Measurements from ENCODE around the gene NTN5. TPM values are rescaled to one million over a fixed set of nuclear protein-coding genes. Genes with fewer than 3 reads are reported as not detected.
A peak's percentile ranks its signal among the peaks of the same experiment; 100 is the strongest.

The NTN5 gene
- total RNA-seq, 6 experiments from 2014 or later: 0.12 to 0.23 (median 0.18) TPM; not detected in 2

GRCh38 chr19:48678201-48678600 is 5.4 kb upstream of the NTN5 start:
- Mint-ChIP-seq H3K27ac (no peak overlapping the region), H3K9me3 (no peaks in the 10 kb centered on the region), H3K4me3 (no peak overlapping the region), H3K36me3 (ENCODE audit: low read depth) (no peaks in the 10 kb centered on the region), H3K27me3 (ENCODE audit: insufficient read depth) (peaks cover 10% of the 10 kb centered on the region), H3K4me1 (ENCODE audit: low read depth) (peaks cover 8% of the 10 kb centered on the region; the same call in 1 of the 2 replicates)
- no peak for TF ChIP-seq CTCF (IDR thresholded peaks at IDR 0.05)
- DNase-seq: no peak

GRCh38 chr19:48676887-48677286 is 4.1 kb upstream of the NTN5 start:
- no peak for TF ChIP-seq CTCF (IDR thresholded peaks at IDR 0.05)
- H3K9me3 Mint-ChIP-seq: no peaks in the 10 kb centered on the region
- no peak overlapping the region for H3K4me3 Mint-ChIP-seq
- H3K36me3 Mint-ChIP-seq (ENCODE audit: low read depth): no peaks in the 10 kb centered on the region
- peaks cover 11% of the 10 kb centered on the region for H3K27me3 Mint-ChIP-seq (ENCODE audit: insufficient read depth)
- DNase-seq: no peak
- peaks cover 8% of the 10 kb centered on the region; the same call in 1 of the 2 replicates for H3K4me1 Mint-ChIP-seq (ENCODE audit: low read depth)
- no peak overlapping the region for H3K27ac Mint-ChIP-seq

GRCh38 chr19:48676487-48676886 is 3.7 kb upstream of the NTN5 start:
- Mint-ChIP-seq H3K4me1 (ENCODE audit: low read depth) (peaks cover 8% of the 10 kb centered on the region; the same call in 1 of the 2 replicates), H3K27me3 (ENCODE audit: insufficient read depth) (peaks cover 11% of the 10 kb centered on the region), H3K9me3 (no peaks in the 10 kb centered on the region), H3K36me3 (ENCODE audit: low read depth) (no peaks in the 10 kb centered on the region), H3K27ac (no peak overlapping the region), H3K4me3 (no peak overlapping the region)
- no peak for DNase-seq
- TF ChIP-seq CTCF (IDR thresholded peaks at IDR 0.05): no peak

- TF ChIP-seq CTCF (IDR thresholded peaks at IDR 0.05): peak; percentile 92
- DNase-seq: peak; percentile 78
- H3K36me3 Mint-ChIP-seq (ENCODE audit: low read depth): no peaks in the 10 kb centered on the region
- no peaks in the 10 kb centered on the region for H3K9me3 Mint-ChIP-seq
- H3K4me3 Mint-ChIP-seq: no peak overlapping the region
- H3K27me3 Mint-ChIP-seq (ENCODE audit: insufficient read depth): peaks cover 11% of the 10 kb centered on the region
- H3K27ac Mint-ChIP-seq: no peak overlapping the region
- peaks cover 8% of the 10 kb centered on the region; the same call in 1 of the 2 replicates for H3K4me1 Mint-ChIP-seq (ENCODE audit: low read depth)
Observed at GRCh38 chr19:48674921-48675824, 2.4 kb upstream of the NTN5 start.

GRCh38 chr19:48674216-48674809 is 1.5 kb upstream of the NTN5 start:
- Mint-ChIP-seq H3K4me1 (ENCODE audit: low read depth) (peaks cover 8% of the 10 kb centered on the region; the same call in 1 of the 2 replicates), H3K36me3 (ENCODE audit: low read depth) (no peaks in the 10 kb centered on the region), H3K27ac (no peak overlapping the region), H3K9me3 (peaks cover 5% of the 10 kb centered on the region; the same call in 1 of the 2 replicates), H3K4me3 (no peak overlapping the region), H3K27me3 (ENCODE audit: insufficient read depth) (peaks cover 8% of the 10 kb centered on the region)
- no peak for DNase-seq
- no peak for TF ChIP-seq CTCF (IDR thresholded peaks at IDR 0.05)

Measured in HFFc6 (cell line).